HL-60 (cell line): ENCODE data around the gene TMTC2.

ENCODE experiments used
- CTCF ChIP-seq: IDR thresholded peaks from one replicate; pipeline ENCODE4 v1.5.1; 2011; ENCODE audit warnings: low read length, control low read depth, inconsistent platforms; ENCODE audit not compliant: insufficient read depth
- GABPA ChIP-seq: IDR thresholded peaks from 2 replicates; pipeline ENCODE4 v1.6.1; 2012; ENCODE audit warnings: low read depth
- POLR2AphosphoS5 ChIP-seq: IDR thresholded peaks from 2 replicates; pipeline ENCODE4 v1.6.1; 2012; ENCODE audit warnings: low read depth
- TF ChIP-seq, protein P1 (sequence below): IDR thresholded peaks from 2 replicates; pipeline ENCODE4 v1.6.1; 2012; ENCODE audit warnings: low read depth; ENCODE audit not compliant: insufficient replicate concordance

GRCh38 chr12:82955043-82955442, 268.3 kb downstream of the TMTC2 start:
- no peak for TF ChIP-seq CTCF
- TF ChIP-seq, protein P1, sequence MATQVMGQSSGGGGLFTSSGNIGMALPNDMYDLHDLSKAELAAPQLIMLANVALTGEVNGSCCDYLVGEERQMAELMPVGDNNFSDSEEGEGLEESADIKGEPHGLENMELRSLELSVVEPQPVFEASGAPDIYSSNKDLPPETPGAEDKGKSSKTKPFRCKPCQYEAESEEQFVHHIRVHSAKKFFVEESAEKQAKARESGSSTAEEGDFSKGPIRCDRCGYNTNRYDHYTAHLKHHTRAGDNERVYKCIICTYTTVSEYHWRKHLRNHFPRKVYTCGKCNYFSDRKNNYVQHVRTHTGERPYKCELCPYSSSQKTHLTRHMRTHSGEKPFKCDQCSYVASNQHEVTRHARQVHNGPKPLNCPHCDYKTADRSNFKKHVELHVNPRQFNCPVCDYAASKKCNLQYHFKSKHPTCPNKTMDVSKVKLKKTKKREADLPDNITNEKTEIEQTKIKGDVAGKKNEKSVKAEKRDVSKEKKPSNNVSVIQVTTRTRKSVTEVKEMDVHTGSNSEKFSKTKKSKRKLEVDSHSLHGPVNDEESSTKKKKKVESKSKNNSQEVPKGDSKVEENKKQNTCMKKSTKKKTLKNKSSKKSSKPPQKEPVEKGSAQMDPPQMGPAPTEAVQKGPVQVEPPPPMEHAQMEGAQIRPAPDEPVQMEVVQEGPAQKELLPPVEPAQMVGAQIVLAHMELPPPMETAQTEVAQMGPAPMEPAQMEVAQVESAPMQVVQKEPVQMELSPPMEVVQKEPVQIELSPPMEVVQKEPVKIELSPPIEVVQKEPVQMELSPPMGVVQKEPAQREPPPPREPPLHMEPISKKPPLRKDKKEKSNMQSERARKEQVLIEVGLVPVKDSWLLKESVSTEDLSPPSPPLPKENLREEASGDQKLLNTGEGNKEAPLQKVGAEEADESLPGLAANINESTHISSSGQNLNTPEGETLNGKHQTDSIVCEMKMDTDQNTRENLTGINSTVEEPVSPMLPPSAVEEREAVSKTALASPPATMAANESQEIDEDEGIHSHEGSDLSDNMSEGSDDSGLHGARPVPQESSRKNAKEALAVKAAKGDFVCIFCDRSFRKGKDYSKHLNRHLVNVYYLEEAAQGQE = no peak
- no peak for TF ChIP-seq POLR2AphosphoS5
- no peak for TF ChIP-seq GABPA
